ENCODE results near the gene DMBX1. TPM values are rescaled to one million over a fixed set of nuclear protein-coding genes. Genes with fewer than 3 reads are reported as not detected.

The DMBX1 gene
- total and polyA plus RNA-seq, 2 of the 13 experiments (the other 11 are each of a cell fraction or from before 2014, with no cell fraction given) = not detected

DNA sequence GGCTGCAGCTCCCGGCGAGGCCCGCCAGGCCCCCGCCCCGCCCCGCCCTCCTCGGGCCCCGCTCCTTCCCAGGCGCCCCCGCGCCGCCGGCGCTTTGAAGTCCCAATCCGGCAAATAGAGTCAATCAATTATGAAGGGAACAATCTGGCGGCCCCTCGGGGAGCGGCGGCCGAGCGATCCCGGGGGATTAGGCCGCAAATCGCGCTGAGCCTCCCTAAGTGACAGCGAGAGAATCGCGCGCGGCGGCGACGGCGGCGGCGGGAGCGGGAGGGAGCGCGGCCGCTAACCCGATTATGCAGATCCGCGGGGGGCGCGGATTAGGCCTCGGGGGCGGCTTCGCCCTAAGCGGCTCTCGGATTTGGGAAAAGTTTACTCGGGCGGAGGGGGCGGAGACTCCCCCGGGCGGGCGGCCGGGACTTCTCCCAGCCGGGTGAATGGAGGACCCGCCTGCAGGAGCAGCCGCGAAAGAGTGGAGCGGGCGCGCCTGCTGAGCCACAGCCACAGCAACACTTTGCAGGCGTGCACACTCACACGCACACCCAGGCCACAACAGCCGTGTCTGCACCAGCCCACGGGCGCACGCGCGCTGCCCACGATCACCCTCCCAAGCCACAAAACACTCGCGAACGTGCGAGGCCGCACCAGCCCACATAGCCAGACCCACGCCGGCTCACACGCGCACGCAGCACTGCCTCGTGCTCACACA, 23.0 kb upstream of the DMBX1 start (continued):
- TF ChIP-seq ZNF142 (CRISPR knock-in tag; IDR thresholded peaks at IDR 0.05) = 0 out of 2 replicates have a peak, but pooled peaks have one; percentile 31
- TF ChIP-seq ZNF674 (CRISPR knock-in tag; IDR thresholded peaks at IDR 0.05; ENCODE audit: low read depth) = no peak
- no peak for TF ChIP-seq JARID2 (CRISPR knock-in tag; IDR thresholded peaks at IDR 0.05; ENCODE audit: insufficient replicate concordance)
- no peak for TF ChIP-seq CBFB (CRISPR knock-in tag; IDR thresholded peaks at IDR 0.05)
- TF ChIP-seq, protein P1, sequence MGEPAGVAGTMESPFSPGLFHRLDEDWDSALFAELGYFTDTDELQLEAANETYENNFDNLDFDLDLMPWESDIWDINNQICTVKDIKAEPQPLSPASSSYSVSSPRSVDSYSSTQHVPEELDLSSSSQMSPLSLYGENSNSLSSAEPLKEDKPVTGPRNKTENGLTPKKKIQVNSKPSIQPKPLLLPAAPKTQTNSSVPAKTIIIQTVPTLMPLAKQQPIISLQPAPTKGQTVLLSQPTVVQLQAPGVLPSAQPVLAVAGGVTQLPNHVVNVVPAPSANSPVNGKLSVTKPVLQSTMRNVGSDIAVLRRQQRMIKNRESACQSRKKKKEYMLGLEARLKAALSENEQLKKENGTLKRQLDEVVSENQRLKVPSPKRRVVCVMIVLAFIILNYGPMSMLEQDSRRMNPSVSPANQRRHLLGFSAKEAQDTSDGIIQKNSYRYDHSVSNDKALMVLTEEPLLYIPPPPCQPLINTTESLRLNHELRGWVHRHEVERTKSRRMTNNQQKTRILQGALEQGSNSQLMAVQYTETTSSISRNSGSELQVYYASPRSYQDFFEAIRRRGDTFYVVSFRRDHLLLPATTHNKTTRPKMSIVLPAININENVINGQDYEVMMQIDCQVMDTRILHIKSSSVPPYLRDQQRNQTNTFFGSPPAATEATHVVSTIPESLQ (CRISPR knock-in tag; conservative IDR thresholded peaks at IDR 0.05) = no peak
- TF ChIP-seq ZNF484 (CRISPR knock-in tag; IDR thresholded peaks at IDR 0.05; ENCODE audit: borderline replicate concordance, low read depth) = no peak
- TF ChIP-seq, protein P2, sequence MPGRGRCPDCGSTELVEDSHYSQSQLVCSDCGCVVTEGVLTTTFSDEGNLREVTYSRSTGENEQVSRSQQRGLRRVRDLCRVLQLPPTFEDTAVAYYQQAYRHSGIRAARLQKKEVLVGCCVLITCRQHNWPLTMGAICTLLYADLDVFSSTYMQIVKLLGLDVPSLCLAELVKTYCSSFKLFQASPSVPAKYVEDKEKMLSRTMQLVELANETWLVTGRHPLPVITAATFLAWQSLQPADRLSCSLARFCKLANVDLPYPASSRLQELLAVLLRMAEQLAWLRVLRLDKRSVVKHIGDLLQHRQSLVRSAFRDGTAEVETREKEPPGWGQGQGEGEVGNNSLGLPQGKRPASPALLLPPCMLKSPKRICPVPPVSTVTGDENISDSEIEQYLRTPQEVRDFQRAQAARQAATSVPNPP (CRISPR knock-in tag; IDR thresholded peaks at IDR 0.05) = no peak
- no peak for TF ChIP-seq KAT2B (IDR thresholded peaks at IDR 0.05; ENCODE audit: borderline replicate concordance, low read depth, low read length)
- no peak for TF ChIP-seq ASH2L (IDR thresholded peaks at IDR 0.05; ENCODE audit: insufficient read length, low read depth, low read length)
- no peak for TF ChIP-seq ZNF432 (CRISPR knock-in tag; IDR thresholded peaks at IDR 0.05; ENCODE audit: borderline replicate concordance)
- no peak for TF ChIP-seq FOXM1 (CRISPR knock-in tag; IDR thresholded peaks at IDR 0.05)
- no peak for TF ChIP-seq MEIS2 (CRISPR knock-in tag; IDR thresholded peaks at IDR 0.05)
- no peak for TF ChIP-seq ZBTB3 (CRISPR knock-in tag; IDR thresholded peaks at IDR 0.05; ENCODE audit: borderline replicate concordance, low read depth)
- no peak for TF ChIP-seq SP1 (IDR thresholded peaks at IDR 0.05)
- no peak for TF ChIP-seq SP1 (CRISPR knock-in tag; IDR thresholded peaks at IDR 0.05)
- 0 out of 2 replicates have a peak, but pooled peaks have one; percentile 65 for TF ChIP-seq DNMT1 (CRISPR knock-in tag; IDR thresholded peaks at IDR 0.05)
- no peak for TF ChIP-seq YY1 (IDR thresholded peaks at IDR 0.05; ENCODE audit: insufficient read depth, insufficient replicate concordance, low read depth, low read length)
